ENCODE data around the gene PLEKHA5. TPM values are rescaled to one million over a fixed set of nuclear protein-coding genes. Genes with fewer than 3 reads are reported as not detected.

Gene PLEKHA5
- total RNA-seq, 4 donors from 2014 or later: 34.7 to 59.4 (median 41.7) TPM

DNA sequence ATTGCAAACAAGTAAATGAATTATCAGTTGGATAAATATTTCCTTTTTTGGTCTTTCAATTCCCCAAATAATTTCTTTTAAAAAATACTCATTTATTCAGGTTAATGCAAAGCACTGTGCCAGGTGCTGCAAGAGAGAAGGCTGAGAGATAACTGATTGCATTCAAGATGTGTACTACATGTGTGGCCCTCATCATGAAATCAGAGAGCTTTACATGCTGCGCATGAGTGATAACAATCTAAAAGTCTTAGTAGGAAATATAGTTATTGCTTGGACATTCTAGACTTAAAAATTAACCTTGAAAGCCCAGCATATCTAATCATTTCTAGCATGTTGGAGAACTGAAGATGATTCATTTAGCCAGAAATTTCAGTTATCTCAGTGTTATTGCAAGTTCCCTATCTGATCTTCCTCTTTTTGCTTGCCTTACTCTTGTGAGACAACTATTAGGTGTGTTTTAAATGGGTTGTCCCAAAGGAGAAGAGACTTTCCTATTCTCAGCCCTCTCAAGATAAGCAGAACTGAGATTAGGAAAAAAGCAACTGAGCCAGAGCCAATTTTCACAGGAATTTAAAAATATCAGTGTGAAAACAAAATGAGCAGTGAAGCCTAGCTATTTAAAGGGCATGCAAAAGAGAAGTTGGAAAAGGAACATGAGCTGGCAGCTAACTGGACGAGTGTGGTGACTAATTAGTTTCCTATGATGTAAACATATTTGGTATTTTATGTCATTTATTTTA lies 60.9 kb downstream of the PLEKHA5 start:
- no peak for TF ChIP-seq POLR2A (IDR thresholded peaks at IDR 0.05)
- TF ChIP-seq, protein P1, sequence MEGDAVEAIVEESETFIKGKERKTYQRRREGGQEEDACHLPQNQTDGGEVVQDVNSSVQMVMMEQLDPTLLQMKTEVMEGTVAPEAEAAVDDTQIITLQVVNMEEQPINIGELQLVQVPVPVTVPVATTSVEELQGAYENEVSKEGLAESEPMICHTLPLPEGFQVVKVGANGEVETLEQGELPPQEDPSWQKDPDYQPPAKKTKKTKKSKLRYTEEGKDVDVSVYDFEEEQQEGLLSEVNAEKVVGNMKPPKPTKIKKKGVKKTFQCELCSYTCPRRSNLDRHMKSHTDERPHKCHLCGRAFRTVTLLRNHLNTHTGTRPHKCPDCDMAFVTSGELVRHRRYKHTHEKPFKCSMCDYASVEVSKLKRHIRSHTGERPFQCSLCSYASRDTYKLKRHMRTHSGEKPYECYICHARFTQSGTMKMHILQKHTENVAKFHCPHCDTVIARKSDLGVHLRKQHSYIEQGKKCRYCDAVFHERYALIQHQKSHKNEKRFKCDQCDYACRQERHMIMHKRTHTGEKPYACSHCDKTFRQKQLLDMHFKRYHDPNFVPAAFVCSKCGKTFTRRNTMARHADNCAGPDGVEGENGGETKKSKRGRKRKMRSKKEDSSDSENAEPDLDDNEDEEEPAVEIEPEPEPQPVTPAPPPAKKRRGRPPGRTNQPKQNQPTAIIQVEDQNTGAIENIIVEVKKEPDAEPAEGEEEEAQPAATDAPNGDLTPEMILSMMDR (IDR thresholded peaks at IDR 0.05): no peak
- H3K9me3 ChIP-seq: no peaks in the 10 kb centered on the region
- no peaks in the 10 kb centered on the region for H3K27me3 ChIP-seq
- no peaks in the 10 kb centered on the region for H3K36me3 ChIP-seq
- no peak overlapping the region for H3K4me3 ChIP-seq
- no peak for DNase-seq
- H3K27ac ChIP-seq: no peak overlapping the region
- peaks cover 0 to 4% (median 0%) of the 10 kb centered on the region in 4 donors for H3K4me1 ChIP-seq

DNA sequence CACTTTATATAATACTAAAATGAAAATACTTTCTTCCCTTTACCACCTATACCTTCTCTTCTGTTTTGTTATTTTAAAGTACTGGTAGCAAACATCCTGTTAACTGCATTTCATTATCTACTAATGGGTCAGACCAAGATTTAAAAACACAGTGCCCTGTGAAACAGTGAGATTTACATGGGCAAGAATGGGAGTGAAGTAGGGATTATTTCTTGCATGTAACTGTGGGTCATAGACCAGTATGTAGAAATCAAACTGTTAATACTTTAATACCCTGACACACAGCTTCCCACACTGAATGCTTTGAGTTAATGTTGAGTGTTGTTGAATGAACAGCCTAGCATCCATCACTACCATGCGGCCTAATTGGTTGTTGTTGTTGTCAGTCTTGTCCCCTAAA lies 61.6 kb downstream of the PLEKHA5 start:
- Histone ChIP-seq H3K27ac (no peak overlapping the region), H3K4me1 (peaks cover 0 to 4% (median 0%) of the 10 kb centered on the region in 4 donors)
- DNase-seq: no peak

DNA sequence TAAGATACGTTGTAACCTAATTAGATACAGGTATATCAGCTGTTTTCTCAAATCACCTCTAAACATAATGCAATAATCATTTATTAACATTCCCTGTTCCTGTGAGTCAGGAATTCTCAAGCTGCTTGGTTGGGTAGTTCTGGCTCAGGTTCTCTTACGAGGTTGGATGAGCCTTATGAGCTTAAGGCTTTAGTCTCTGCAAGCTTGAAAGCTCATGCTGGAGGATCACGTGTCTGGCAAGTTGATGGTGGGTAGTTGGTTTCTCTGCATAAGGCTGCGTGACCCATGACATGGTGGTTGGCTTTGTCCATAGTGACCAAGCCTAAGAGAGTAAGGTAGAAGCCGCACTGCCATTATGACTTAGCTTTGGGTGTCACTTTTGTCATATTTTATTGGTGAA lies 62.0 kb downstream of the PLEKHA5 start:
- H3K27ac ChIP-seq: no peak overlapping the region
- no peak for DNase-seq
- H3K36me3 ChIP-seq: no peaks in the 10 kb centered on the region
- no peaks in the 10 kb centered on the region for H3K27me3 ChIP-seq
- no peaks in the 10 kb centered on the region for H3K9me3 ChIP-seq
- TF ChIP-seq, protein P1 (IDR thresholded peaks at IDR 0.05): no peak
- TF ChIP-seq POLR2A (IDR thresholded peaks at IDR 0.05): no peak
- peaks cover 0 to 4% (median 0%) of the 10 kb centered on the region in 4 donors for H3K4me1 ChIP-seq
- H3K4me3 ChIP-seq: no peak overlapping the region

More for the DNA sequence above, 61.6 kb downstream of the PLEKHA5 start:
- Histone ChIP-seq H3K36me3 (no peaks in the 10 kb centered on the region), H3K9me3 (no peaks in the 10 kb centered on the region), H3K4me3 (no peak overlapping the region), H3K27me3 (no peaks in the 10 kb centered on the region)
- no peak for TF ChIP-seq POLR2A (IDR thresholded peaks at IDR 0.05)
- TF ChIP-seq, protein P1 (IDR thresholded peaks at IDR 0.05): no peak

DNA sequence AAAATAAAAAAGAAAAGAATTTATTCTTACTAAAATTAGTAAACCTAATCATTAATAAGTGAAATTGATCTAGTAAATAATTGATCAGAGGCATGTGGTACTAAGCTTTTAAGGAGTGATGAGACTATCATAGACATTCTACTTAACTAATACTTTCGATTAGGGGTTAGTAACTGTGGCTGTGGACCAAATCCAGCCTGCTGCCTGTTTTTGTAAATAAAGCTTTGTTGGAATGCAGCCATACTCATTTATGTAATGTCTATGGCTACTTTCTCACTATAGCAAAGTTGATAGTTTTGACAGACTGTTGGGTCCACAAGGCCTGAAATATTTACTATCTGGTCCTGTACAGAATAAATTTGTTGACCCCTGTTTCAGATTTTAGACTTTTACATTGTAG lies 63.2 kb downstream of the PLEKHA5 start:
- H3K27me3 ChIP-seq: no peaks in the 10 kb centered on the region
- DNase-seq: no peak
- no peak overlapping the region for H3K4me3 ChIP-seq
- no peaks in the 10 kb centered on the region for H3K36me3 ChIP-seq
- H3K9me3 ChIP-seq: no peaks in the 10 kb centered on the region
- no peak for TF ChIP-seq POLR2A (IDR thresholded peaks at IDR 0.05)
- TF ChIP-seq, protein P1 (IDR thresholded peaks at IDR 0.05): no peak
- no peak overlapping the region for H3K27ac ChIP-seq
- peaks cover 0 to 4% (median 0%) of the 10 kb centered on the region in 4 donors for H3K4me1 ChIP-seq

DNA sequence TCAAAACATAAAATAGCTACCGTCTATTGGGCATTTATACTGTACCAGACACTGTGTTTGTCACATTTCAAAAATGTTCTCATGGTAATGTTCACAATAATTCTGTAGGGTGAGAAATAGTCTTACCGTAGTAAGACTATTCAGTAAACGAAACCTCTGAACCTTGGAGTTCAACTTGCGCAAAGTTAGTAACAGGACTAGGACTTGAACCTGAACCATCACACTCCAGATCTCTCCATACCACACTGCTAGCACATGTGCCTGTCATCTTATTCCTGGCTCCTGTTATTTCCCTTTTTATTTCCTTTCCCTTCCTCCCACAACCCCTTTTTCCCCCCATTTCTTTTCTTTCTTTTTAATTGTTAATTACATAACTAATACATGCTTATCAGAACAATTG lies 65.4 kb downstream of the PLEKHA5 start:
- no peak for DNase-seq
- Histone ChIP-seq H3K27ac (no peak overlapping the region), H3K4me1 (peaks cover 0 to 4% (median 0%) of the 10 kb centered on the region in 4 donors), H3K36me3 (no peaks in the 10 kb centered on the region), H3K4me3 (no peak overlapping the region), H3K9me3 (no peaks in the 10 kb centered on the region), H3K27me3 (no peaks in the 10 kb centered on the region)
- TF ChIP-seq POLR2A (IDR thresholded peaks at IDR 0.05): no peak
- TF ChIP-seq, protein P1 (IDR thresholded peaks at IDR 0.05): no peak

Measured in Peyer's patch (tissue), 4 donors.